Lung (tissue), 12 donors: ENCODE results near the gene CARD9. TPM values are rescaled to one million over a fixed set of nuclear protein-coding genes. Genes with fewer than 3 reads are reported as not detected.

Experiments used
- ATAC-seq: fragments of 200-7000 bp; cut with Tn5 transposase; one replicate; pipeline ENCODE4 v1.9.1; 2020; ENCODE audit warnings: moderate number of reproducible peaks; ENCODE audit not compliant: insufficient read depth, low FRiP score
- DNase-seq, 3 donors: peaks; one replicate each; pipeline ENCODE4 v3.0.0-alpha.2; 2013 to 2017
- H3K27ac ChIP-seq, 2 donors: one replicate each; pipeline ENCODE4 v1.5.1; 2013; ENCODE audit warnings: mild to moderate bottlenecking in 2 of 2, moderate library complexity in 2 of 2, control low read depth in 1 of 2, inconsistent platforms in 1 of 2, low read depth in 1 of 2, low read length in 1 of 2
- H3K27me3 ChIP-seq, 3 donors: one replicate each; pipeline ENCODE4 v1.5.1; 2013; ENCODE audit warnings: low read length in 2 of 3; ENCODE audit not compliant: control insufficient read depth in 3 of 3, insufficient read depth in 3 of 3
- H3K36me3 ChIP-seq, 4 donors: one replicate each; pipeline ENCODE4 v1.5.1; 2013; ENCODE audit warnings: low read length in 4 of 4, mild to moderate bottlenecking in 1 of 4, moderate library complexity in 1 of 4; ENCODE audit not compliant: control insufficient read depth in 4 of 4, insufficient read depth in 4 of 4
- H3K4me1 ChIP-seq, 5 donors: one replicate each; pipeline ENCODE4 v1.5.1; 2013; ENCODE audit warnings: low read length in 5 of 5, mild to moderate bottlenecking in 2 of 5, moderate library complexity in 1 of 5; ENCODE audit not compliant: control insufficient read depth in 5 of 5, insufficient read depth in 5 of 5
- H3K4me3 ChIP-seq: one replicate; pipeline ENCODE4 v1.5.1; 2013; ENCODE audit warnings: mild to moderate bottlenecking, control low read depth, moderate library complexity
- H3K9ac ChIP-seq, 2 donors: one replicate each; pipeline ENCODE4 v1.5.1; 2013; ENCODE audit warnings: low read length in 2 of 2, control low read depth in 1 of 2; ENCODE audit not compliant: insufficient read depth in 1 of 2
- H3K9me3 ChIP-seq, 4 donors: one replicate each; pipeline ENCODE4 v1.5.1; 2013; ENCODE audit warnings: low read length in 3 of 4, mild to moderate bottlenecking in 1 of 4, moderate library complexity in 1 of 4; ENCODE audit not compliant: control insufficient read depth in 4 of 4, insufficient read depth in 3 of 4
- CTCF ChIP-seq: IDR thresholded peaks from 2 replicates; pipeline ENCODE4 v1.5.1; 2012; ENCODE audit warnings: mild to moderate bottlenecking; ENCODE audit errors: control extremely low read depth, extremely low read depth
- WGBS, 2 donors: extraction: QIAGEN DNeasy Blood & Tissue Kit; methylation state at CpG; one replicate each; pipeline ENCODE4 v1.1.7; 2013; 5-methylcytosine and 5-hydroxymethylcytosine counted together
- polyA plus RNA-seq, 2 donors: library from polyadenylated mRNA; stranded (reverse); fragments of 200-250 nt; gene quantifications; one replicate each; pipeline ENCODE4 v1.2.1, GENCODE V29; 2013
- total RNA-seq, 2 donors: library from RNA; depleted of rRNA in 1 of 2; stranded (reverse); fragments of >200 nt in 1 of 2; gene quantifications; one replicate each; pipeline ENCODE4 v1.2.1, GENCODE V29; 2014 to 2021
- donor health status: control.
- donor health status: control.
- donor health status: Bipolar disorder and iron deficiency.
- donor health status: healthy.
- donor health status: DM: yes; HTN: yes; CAD: no.

Gene CARD9
- total and polyA plus RNA-seq, 4 donors = 3.8 to 16.0 (median 11.5) TPM

DNA sequence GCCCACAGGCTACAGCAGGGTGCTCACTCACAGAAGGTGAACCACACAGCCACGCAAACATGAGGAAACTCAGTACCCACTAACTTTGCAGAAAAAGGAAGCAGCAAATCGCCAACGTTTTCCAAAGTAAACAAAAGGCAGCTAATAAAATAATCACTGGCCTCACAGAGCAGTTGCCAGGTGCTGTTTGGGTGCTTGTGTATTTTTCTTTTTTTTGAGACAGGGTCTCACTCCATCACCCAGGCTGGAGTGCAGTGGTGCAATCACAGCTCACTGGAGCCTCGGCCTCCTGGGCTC lies 22.7 kb upstream of the CARD9 start:
- Histone ChIP-seq H3K9me3 (no peaks in the 10 kb centered on the region), H3K27ac (no peak overlapping the region), H3K4me3 (no peak overlapping the region), H3K27me3 (no peaks in the 10 kb centered on the region), H3K4me1 (peaks cover 0 to 15% (median 8%) of the 10 kb centered on the region in 5 donors), H3K36me3 (peaks cover 5 to 57% (median 15%) of the 10 kb centered on the region in 4 donors), H3K9ac (no peak overlapping the region)
- DNase-seq (no peak), ATAC-seq (no peak)
- 71 to 79% methylated on average over 4 of the region's 4 CpGs for WGBS, 2 donors
- TF ChIP-seq CTCF = no peak

DNA sequence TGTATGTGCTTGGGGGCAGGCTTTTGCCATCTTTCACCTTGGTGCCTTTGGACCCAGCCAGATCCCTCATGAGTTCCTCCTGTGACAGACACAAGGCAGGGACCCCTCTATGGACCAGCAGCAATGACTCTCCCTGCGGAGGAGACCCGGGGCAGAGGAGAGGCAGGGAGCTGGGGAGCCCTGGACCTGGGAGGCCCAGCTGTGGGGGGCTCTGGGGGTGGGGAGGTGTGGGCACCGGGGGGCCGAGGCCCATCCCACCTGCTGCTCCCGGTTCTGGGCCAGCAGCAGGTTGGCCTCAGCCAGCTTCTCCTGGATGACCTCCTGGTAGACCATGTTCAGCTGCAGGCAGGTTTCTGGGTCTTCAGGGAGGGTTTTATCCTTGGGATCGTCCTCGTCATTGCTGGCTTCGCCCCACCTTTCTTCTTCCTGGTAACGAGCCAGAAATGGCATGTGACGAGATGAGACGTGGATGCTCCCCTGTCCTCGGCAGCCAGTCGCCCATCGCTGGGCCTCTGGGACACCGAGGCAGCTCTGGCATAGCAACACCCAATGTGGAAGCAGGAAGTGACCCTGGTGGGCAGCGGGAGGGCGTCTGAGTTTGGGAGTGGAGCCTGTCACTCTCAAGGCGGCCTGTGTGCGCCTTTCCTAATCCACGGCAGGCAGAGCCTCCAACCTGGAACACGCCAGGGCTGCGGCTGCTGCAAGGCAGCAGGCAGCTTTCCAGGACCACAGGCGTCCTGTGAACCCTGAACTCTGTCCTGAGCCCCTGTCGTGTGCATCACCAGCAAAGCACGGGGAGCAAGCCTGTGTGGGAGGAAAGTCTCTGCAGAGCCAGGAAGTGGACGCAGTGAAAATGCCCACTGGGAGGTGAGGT lies 22.1 kb upstream of the CARD9 start:
- no peak for TF ChIP-seq CTCF
- Histone ChIP-seq H3K27ac (no peak overlapping the region), H3K4me3 (no peak overlapping the region), H3K27me3 (no peaks in the 10 kb centered on the region), H3K9ac (no peak overlapping the region), H3K4me1 (peaks cover 0 to 15% (median 8%) of the 10 kb centered on the region in 5 donors), H3K9me3 (no peaks in the 10 kb centered on the region), H3K36me3 (peaks cover 5 to 57% (median 15%) of the 10 kb centered on the region in 4 donors)
- WGBS, 2 donors = 88 to 97% methylated on average over 25 to 26 of the region's 26 CpGs
- ATAC-seq (no peak), DNase-seq (no peak)

DNA sequence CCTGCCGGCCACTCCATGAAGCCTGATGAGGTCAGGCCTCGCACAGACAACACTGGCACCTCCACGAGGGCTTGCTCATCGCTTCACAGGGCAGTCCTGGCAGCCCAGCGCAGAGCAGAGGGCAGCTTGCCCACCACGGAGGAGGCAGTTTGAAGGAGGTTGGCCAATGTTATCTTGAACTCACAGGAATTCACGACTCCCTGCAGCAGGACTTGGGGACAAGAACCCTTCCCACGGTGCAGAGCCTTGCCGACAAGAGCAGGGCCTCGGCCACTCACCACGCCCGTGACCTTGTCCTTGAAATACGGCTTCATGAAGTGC lies 21.5 kb upstream of the CARD9 start:
- 94% methylated on average over 13 of the region's 13 CpGs for WGBS, 2 donors
- H3K4me3 ChIP-seq = no peak overlapping the region
- ATAC-seq = no peak
- DNase-seq = no peak
- peaks cover 5 to 58% (median 15%) of the 10 kb centered on the region in 4 donors for H3K36me3 ChIP-seq
- H3K27me3 ChIP-seq = no peaks in the 10 kb centered on the region
- no peaks in the 10 kb centered on the region for H3K9me3 ChIP-seq
- no peak for TF ChIP-seq CTCF
- no peak overlapping the region for H3K9ac ChIP-seq
- H3K27ac ChIP-seq = no peak overlapping the region
- peaks cover 0 to 11% (median 6%) of the 10 kb centered on the region in 5 donors for H3K4me1 ChIP-seq
